AG10803 (cell line): ENCODE data around the gene DPP4.

ENCODE experiments used
- DNase-seq: peaks from one replicate; pipeline ENCODE4 v3.0.0; 2010; ENCODE audit warnings: low read depth
- H3K4me3 ChIP-seq: 2 replicates; pipeline ENCODE4 v1.5.1; 2011; ENCODE audit warnings: mild to moderate bottlenecking, low read length, control low read depth
- CTCF ChIP-seq: conservative IDR thresholded peaks from 2 replicates; pipeline ENCODE4 v1.5.1; 2011; ENCODE audit warnings: mild to moderate bottlenecking, low read length, control low read depth, inconsistent platforms

The DPP4 gene

GRCh38 chr2:162074928-162075688, 1.1 kb upstream of the DPP4 start:
- DNase-seq = peak; percentile 61
- no peak for TF ChIP-seq CTCF
- peak overlapping the region; percentile 66; the same call in 1 of the 2 replicates for H3K4me3 ChIP-seq

DNA sequence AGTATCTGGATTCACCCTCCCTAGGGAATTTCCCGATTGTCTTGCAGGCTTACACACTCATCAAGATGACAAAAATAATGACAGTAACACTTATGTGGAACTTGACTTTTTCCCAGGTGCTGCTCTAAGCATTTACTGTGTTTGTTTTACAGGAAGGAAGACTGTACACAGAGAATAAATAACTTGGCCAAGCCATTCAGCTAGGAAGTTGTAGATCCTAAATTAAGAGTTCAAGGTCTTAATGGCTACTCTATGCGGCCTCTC, 549 bp upstream of the DPP4 start:
- H3K4me3 ChIP-seq = peak overlapping the region; percentile 66
- no peak for DNase-seq
- TF ChIP-seq CTCF = no peak

- peak overlapping the region; percentile 66 for H3K4me3 ChIP-seq
- TF ChIP-seq CTCF = no peak
- DNase-seq = peak; percentile 18
Measured at GRCh38 chr2:162072976-162073887, 783 bp downstream of the DPP4 start.

GRCh38 chr2:162072181-162072702, 1.8 kb downstream of the DPP4 start:
- peak overlapping the region; percentile 66 for H3K4me3 ChIP-seq
- no peak for TF ChIP-seq CTCF
- peak; percentile 57 for DNase-seq

- no peak overlapping the region for H3K4me3 ChIP-seq
Measured at GRCh38 chr2:162071001-162071400, 3.0 kb downstream of the DPP4 start.

DNA sequence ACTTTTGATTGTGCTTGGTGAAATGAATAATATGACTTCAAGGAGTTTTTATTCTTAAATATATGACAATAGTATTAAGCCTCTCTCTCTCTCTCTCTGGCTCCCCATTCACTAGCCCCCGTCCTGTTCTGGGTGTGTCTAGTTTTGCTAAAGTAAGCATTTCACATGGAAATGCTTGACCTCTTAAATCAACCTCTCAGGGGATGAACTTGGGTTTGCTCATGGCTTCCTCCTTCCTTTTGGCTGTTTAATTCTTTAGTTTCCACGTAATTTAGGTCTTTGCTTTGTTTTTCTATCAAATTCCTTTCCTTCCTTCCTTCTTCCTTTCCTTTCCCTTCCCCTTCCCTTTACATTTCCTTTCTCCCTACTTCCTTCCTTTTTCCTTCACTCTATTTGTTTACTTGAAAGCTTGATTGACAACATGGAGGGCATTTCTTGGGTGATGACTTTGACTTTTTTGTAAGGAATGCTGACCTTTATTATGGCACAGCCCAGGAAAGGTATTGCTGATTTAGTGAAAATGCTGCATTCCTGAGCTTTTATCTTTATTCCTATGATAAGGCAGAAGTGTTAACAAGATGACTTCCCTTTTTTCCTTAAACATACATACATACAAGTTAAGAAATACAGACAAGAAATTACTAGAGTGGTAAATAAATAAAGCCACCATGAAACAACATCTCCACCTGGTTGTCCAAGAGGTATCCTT, 3.6 kb downstream of the DPP4 start:
- DNase-seq = no peak
- no peak overlapping the region for H3K4me3 ChIP-seq
- no peak for TF ChIP-seq CTCF

More at GRCh38 chr2:162071001-162071400, 3.0 kb downstream of the DPP4 start:
- no peak for TF ChIP-seq CTCF
- no peak for DNase-seq
